GM18520 (cell line): ENCODE data around the gene APOO.

ENCODE experiments used
- ATAC-seq: cut with Tn5 transposase; IDR thresholded peaks from one replicate; pipeline ENCODE4 v1.9.1; 2021; ENCODE audit not compliant: unreplicated experiment

Gene APOO

GRCh38 chrX:23820235-23820782, 87.4 kb downstream of the APOO start:
- ATAC-seq = no peak

- no peak for ATAC-seq
Measured at GRCh38 chrX:23819385-23820234, 88.1 kb downstream of the APOO start.

GRCh38 chrX:23817979-23818336, 89.8 kb downstream of the APOO start:
- no peak for ATAC-seq

- no peak for ATAC-seq
Measured at GRCh38 chrX:23816179-23816578, 91.6 kb downstream of the APOO start.

GRCh38 chrX:23815376-23815775, 92.4 kb downstream of the APOO start:
- ATAC-seq = no peak

GRCh38 chrX:23813808-23814207, 93.9 kb downstream of the APOO start:
- ATAC-seq = no peak

- no peak for ATAC-seq
Measured at GRCh38 chrX:23811656-23812055, 96.1 kb downstream of the APOO start.

- no peak for ATAC-seq
Measured at GRCh38 chrX:23811108-23811651, 96.6 kb downstream of the APOO start.

- no peak for ATAC-seq
Measured at GRCh38 chrX:23810279-23810678, 97.5 kb downstream of the APOO start.

GRCh38 chrX:23805389-23805788, 102.3 kb downstream of the APOO start:
- no peak for ATAC-seq

GRCh38 chrX:23804578-23804977, 103.2 kb downstream of the APOO start:
- ATAC-seq = no peak

- no peak for ATAC-seq
Measured at GRCh38 chrX:23803931-23804381, 103.8 kb downstream of the APOO start.

- ATAC-seq = no peak
Measured at GRCh38 chrX:23802431-23802830, 105.3 kb downstream of the APOO start.

- ATAC-seq = no peak
Measured at GRCh38 chrX:23799469-23800065, 108.2 kb downstream of the APOO start.

- ATAC-seq = no peak
Measured at GRCh38 chrX:23797371-23798128, 110.2 kb downstream of the APOO start.

GRCh38 chrX:23795221-23795620, 112.5 kb downstream of the APOO start:
- no peak for ATAC-seq

- no peak for ATAC-seq
Measured at GRCh38 chrX:23792861-23793553, 114.7 kb downstream of the APOO start.

GRCh38 chrX:23790155-23790497, 117.6 kb downstream of the APOO start:
- no peak for ATAC-seq

- ATAC-seq = no peak
Measured at GRCh38 chrX:23789386-23790154, 118.2 kb downstream of the APOO start.

- no peak for ATAC-seq
Measured at GRCh38 chrX:23788946-23789345, 118.8 kb downstream of the APOO start.
